ENCODE measurements around the gene DVL1. TPM values are rescaled to one million over a fixed set of nuclear protein-coding genes. Genes with fewer than 3 reads are reported as not detected.

DVL1 gene
- total RNA-seq, 2 donors from 2014 or later = 41.9 to 44.8 TPM

- no peaks in the 10 kb centered on the region for H3K9me3 Mint-ChIP-seq
- no peak for DNase-seq (ENCODE audit: low spot score in 2 of 2)
- no peak overlapping the region for H3K27ac Mint-ChIP-seq
- peaks cover 0 to 7% of the 10 kb centered on the region in 2 donors for H3K36me3 Mint-ChIP-seq
- ATAC-seq = no peak
Observed at GRCh38 chr1:1304331-1305299, 44.6 kb downstream of the DVL1 start.

GRCh38 chr1:1303736-1304135, 45.5 kb downstream of the DVL1 start:
- Mint-ChIP-seq H3K36me3 (peaks cover 0 to 7% of the 10 kb centered on the region in 2 donors), H3K9me3 (no peaks in the 10 kb centered on the region), H3K27ac (no peak overlapping the region)
- no peak for ATAC-seq
- no peak for DNase-seq (ENCODE audit: low spot score in 2 of 2)

- Mint-ChIP-seq H3K9me3 (no peaks in the 10 kb centered on the region), H3K36me3 (peaks cover 0 to 7% of the 10 kb centered on the region in 2 donors), H3K27ac (no peak overlapping the region)
- ATAC-seq (no peak), DNase-seq (ENCODE audit: low spot score in 2 of 2) (no peak)
Observed at GRCh38 chr1:1302951-1303509, 46.2 kb downstream of the DVL1 start.

- no peak overlapping the region for H3K27ac Mint-ChIP-seq
- DNase-seq (ENCODE audit: low spot score in 2 of 2) (no peak), ATAC-seq (no peak)
- peaks cover 0 to 6% of the 10 kb centered on the region in 2 donors for H3K36me3 Mint-ChIP-seq
- H3K9me3 Mint-ChIP-seq = no peaks in the 10 kb centered on the region
Observed at GRCh38 chr1:1302006-1302430, 47.2 kb downstream of the DVL1 start.

- no peak overlapping the region for H3K27ac Mint-ChIP-seq
Observed at GRCh38 chr1:1300352-1300739, 48.9 kb downstream of the DVL1 start.

GRCh38 chr1:1299686-1300351, 49.4 kb downstream of the DVL1 start:
- DNase-seq (ENCODE audit: low spot score in 2 of 2) (no peak), ATAC-seq (peak; percentile 44 to 60)
- no peaks in the 10 kb centered on the region for H3K9me3 Mint-ChIP-seq
- no peak overlapping the region for H3K27ac Mint-ChIP-seq
- H3K36me3 Mint-ChIP-seq = no peaks in the 10 kb centered on the region

More at GRCh38 chr1:1300352-1300739, 48.9 kb downstream of the DVL1 start:
- DNase-seq (ENCODE audit: low spot score in 2 of 2) = no peak
- ATAC-seq = no peak
- H3K9me3 Mint-ChIP-seq = no peaks in the 10 kb centered on the region
- H3K36me3 Mint-ChIP-seq = no peaks in the 10 kb centered on the region

- H3K36me3 Mint-ChIP-seq = no peaks in the 10 kb centered on the region
- H3K9me3 Mint-ChIP-seq = no peaks in the 10 kb centered on the region
- H3K27ac Mint-ChIP-seq = no peak overlapping the region
- DNase-seq (ENCODE audit: low spot score in 2 of 2) = no peak
- no peak for ATAC-seq
Observed at GRCh38 chr1:1298861-1299685, 50.1 kb downstream of the DVL1 start.

- Mint-ChIP-seq H3K9me3 (no peaks in the 10 kb centered on the region), H3K27ac (no peak overlapping the region), H3K36me3 (no peaks in the 10 kb centered on the region)
- no peak for ATAC-seq
- DNase-seq (ENCODE audit: low spot score in 2 of 2) = no peak
Observed at GRCh38 chr1:1297802-1298424, 51.3 kb downstream of the DVL1 start.

- ATAC-seq (no peak), DNase-seq (ENCODE audit: low spot score in 2 of 2) (no peak)
- Mint-ChIP-seq H3K9me3 (no peaks in the 10 kb centered on the region), H3K27ac (no peak overlapping the region), H3K36me3 (no peaks in the 10 kb centered on the region)
Observed at GRCh38 chr1:1296070-1297061, 52.9 kb downstream of the DVL1 start.

- Mint-ChIP-seq H3K9me3 (no peaks in the 10 kb centered on the region), H3K36me3 (no peaks in the 10 kb centered on the region), H3K27ac (no peak overlapping the region)
- no peak for DNase-seq (ENCODE audit: low spot score in 2 of 2)
- no peak for ATAC-seq
Observed at GRCh38 chr1:1295154-1295923, 53.9 kb downstream of the DVL1 start.

- DNase-seq (ENCODE audit: low spot score in 2 of 2) (no peak), ATAC-seq (no peak)
- no peaks in the 10 kb centered on the region for H3K9me3 Mint-ChIP-seq
- no peak overlapping the region for H3K27ac Mint-ChIP-seq
- H3K36me3 Mint-ChIP-seq = no peaks in the 10 kb centered on the region
Observed at GRCh38 chr1:1294250-1294890, 54.8 kb downstream of the DVL1 start.

GRCh38 chr1:1293263-1294249, 55.7 kb downstream of the DVL1 start:
- DNase-seq (ENCODE audit: low spot score in 2 of 2) (no peak), ATAC-seq (no peak)
- Mint-ChIP-seq H3K9me3 (no peaks in the 10 kb centered on the region), H3K27ac (no peak overlapping the region), H3K36me3 (no peaks in the 10 kb centered on the region)

GRCh38 chr1:1292851-1293250, 56.4 kb downstream of the DVL1 start:
- H3K36me3 Mint-ChIP-seq = no peaks in the 10 kb centered on the region
- H3K27ac Mint-ChIP-seq = no peak overlapping the region
- no peak for ATAC-seq
- H3K9me3 Mint-ChIP-seq = no peaks in the 10 kb centered on the region
- DNase-seq (ENCODE audit: low spot score in 2 of 2) = no peak
